Measurements from ENCODE around the gene PPT2. TPM values are rescaled to one million over a fixed set of nuclear protein-coding genes. Genes with fewer than 3 reads are reported as not detected.

PPT2 gene
- total and polyA plus RNA-seq, 2 of the 13 experiments (the other 11 are each of a cell fraction or from before 2014, with no cell fraction given) = 39.2 to 61.8 TPM

DNA sequence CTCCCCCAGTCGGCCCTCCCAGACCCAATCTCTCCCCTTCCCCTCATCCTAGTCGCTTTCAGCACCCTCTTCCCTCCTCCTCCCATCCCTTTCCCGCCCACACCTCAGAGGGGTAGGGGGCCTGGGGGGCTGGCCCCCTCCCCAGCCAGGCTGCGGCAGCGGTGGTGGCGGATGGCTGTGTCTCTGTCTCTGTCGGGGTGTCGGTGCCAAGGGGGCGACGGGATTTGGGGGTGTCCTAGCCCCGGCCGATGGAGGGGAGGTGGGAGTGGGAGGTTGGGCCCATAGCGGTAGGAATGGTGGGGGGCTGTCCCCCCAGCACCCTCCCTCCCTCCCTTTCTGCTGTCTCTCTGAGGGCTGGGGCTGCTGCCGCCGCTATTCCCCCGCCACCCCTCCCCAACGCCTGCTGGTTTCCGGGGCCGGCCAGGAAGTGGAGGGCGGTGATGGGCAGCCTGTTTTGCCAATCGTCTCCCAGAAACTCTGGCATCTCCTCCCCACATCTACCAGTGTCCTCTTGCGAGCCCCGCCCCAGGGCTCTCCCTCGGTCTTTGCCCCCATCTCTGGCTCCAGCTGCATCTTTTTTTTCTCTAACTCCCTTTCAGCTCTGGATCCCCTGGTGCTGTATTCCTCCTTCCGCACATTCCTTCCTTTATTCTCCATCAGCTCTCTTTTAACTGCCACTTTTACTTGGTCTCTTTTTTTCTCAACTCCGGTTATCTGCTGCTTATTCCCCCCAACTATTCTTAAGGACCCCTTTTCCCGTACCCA lies 22.0 kb downstream of the PPT2 start, which contains the start of gene AGPAT1 (continued):
- TF ChIP-seq ZNF512B (CRISPR knock-in tag; IDR thresholded peaks at IDR 0.05; ENCODE audit: borderline replicate concordance) (no peak), SSRP1 (CRISPR knock-in tag; IDR thresholded peaks at IDR 0.05) (peak; percentile 7; the same call in 1 of the 2 replicates), ATF7 (IDR thresholded peaks at IDR 0.05) (no peak), ATF7 (CRISPR knock-in tag; IDR thresholded peaks at IDR 0.05) (no peak), ZNF567 (CRISPR knock-in tag; IDR thresholded peaks at IDR 0.05; ENCODE audit: borderline replicate concordance) (no peak), SIN3A (IDR thresholded peaks at IDR 0.05; ENCODE audit: borderline replicate concordance, low read depth, low read length) (peak; percentile 59), DR1 (CRISPR knock-in tag; IDR thresholded peaks at IDR 0.05) (peak; percentile 33; the same call in 1 of the 2 replicates), MEF2D (CRISPR knock-in tag; IDR thresholded peaks at IDR 0.05) (0 out of 2 replicates have a peak, but pooled peaks have one; percentile 53), FOXJ3 (CRISPR knock-in tag; IDR thresholded peaks at IDR 0.05; ENCODE audit: borderline replicate concordance) (no peak), HOXA5 (CRISPR knock-in tag; IDR thresholded peaks at IDR 0.05) (peak; percentile 49; the same call in 1 of the 2 replicates), RBM22 (optimal IDR thresholded peaks at IDR 0.05; ENCODE audit: low read length) (no peak), ZNF292 (CRISPR knock-in tag; IDR thresholded peaks at IDR 0.05; ENCODE audit: borderline replicate concordance, low read depth) (0 out of 2 replicates have a peak, but pooled peaks have one; percentile 12), ZMYM3 (CRISPR knock-in tag; IDR thresholded peaks at IDR 0.05) (0 out of 2 replicates have a peak, but pooled peaks have one; percentile 30), SOX6 (IDR thresholded peaks at IDR 0.05) (no peak), SOX6 (CRISPR knock-in tag; IDR thresholded peaks at IDR 0.05) (peak; percentile 42)
- TF ChIP-seq, protein P1, sequence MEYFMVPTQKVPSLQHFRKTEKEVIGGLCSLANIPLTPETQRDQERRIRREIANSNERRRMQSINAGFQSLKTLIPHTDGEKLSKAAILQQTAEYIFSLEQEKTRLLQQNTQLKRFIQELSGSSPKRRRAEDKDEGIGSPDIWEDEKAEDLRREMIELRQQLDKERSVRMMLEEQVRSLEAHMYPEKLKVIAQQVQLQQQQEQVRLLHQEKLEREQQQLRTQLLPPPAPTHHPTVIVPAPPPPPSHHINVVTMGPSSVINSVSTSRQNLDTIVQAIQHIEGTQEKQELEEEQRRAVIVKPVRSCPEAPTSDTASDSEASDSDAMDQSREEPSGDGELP (IDR thresholded peaks at IDR 0.05; ENCODE audit: borderline replicate concordance, low read depth) = peak; percentile 88
- TF ChIP-seq, protein P2, sequence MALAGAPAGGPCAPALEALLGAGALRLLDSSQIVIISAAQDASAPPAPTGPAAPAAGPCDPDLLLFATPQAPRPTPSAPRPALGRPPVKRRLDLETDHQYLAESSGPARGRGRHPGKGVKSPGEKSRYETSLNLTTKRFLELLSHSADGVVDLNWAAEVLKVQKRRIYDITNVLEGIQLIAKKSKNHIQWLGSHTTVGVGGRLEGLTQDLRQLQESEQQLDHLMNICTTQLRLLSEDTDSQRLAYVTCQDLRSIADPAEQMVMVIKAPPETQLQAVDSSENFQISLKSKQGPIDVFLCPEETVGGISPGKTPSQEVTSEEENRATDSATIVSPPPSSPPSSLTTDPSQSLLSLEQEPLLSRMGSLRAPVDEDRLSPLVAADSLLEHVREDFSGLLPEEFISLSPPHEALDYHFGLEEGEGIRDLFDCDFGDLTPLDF (CRISPR knock-in tag; IDR thresholded peaks at IDR 0.05) = no peak
- TF ChIP-seq, protein P3, sequence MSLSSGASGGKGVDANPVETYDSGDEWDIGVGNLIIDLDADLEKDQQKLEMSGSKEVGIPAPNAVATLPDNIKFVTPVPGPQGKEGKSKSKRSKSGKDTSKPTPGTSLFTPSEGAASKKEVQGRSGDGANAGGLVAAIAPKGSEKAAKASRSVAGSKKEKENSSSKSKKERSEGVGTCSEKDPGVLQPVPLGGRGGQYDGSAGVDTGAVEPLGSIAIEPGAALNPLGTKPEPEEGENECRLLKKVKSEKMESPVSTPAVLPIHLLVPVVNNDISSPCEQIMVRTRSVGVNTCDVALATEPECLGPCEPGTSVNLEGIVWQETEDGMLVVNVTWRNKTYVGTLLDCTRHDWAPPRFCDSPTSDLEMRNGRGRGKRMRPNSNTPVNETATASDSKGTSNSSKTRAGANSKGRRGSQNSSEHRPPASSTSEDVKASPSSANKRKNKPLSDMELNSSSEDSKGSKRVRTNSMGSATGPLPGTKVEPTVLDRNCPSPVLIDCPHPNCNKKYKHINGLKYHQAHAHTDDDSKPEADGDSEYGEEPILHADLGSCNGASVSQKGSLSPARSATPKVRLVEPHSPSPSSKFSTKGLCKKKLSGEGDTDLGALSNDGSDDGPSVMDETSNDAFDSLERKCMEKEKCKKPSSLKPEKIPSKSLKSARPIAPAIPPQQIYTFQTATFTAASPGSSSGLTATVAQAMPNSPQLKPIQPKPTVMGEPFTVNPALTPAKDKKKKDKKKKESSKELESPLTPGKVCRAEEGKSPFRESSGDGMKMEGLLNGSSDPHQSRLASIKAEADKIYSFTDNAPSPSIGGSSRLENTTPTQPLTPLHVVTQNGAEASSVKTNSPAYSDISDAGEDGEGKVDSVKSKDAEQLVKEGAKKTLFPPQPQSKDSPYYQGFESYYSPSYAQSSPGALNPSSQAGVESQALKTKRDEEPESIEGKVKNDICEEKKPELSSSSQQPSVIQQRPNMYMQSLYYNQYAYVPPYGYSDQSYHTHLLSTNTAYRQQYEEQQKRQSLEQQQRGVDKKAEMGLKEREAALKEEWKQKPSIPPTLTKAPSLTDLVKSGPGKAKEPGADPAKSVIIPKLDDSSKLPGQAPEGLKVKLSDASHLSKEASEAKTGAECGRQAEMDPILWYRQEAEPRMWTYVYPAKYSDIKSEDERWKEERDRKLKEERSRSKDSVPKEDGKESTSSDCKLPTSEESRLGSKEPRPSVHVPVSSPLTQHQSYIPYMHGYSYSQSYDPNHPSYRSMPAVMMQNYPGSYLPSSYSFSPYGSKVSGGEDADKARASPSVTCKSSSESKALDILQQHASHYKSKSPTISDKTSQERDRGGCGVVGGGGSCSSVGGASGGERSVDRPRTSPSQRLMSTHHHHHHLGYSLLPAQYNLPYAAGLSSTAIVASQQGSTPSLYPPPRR (CRISPR knock-in tag; IDR thresholded peaks at IDR 0.05; ENCODE audit: borderline replicate concordance) = peak; percentile 57; the same call in 1 of the 2 replicates
